Body of pancreas (tissue), 4 donors: ENCODE results near the gene ADCY10. TPM values are rescaled to one million over a fixed set of nuclear protein-coding genes. Genes with fewer than 3 reads are reported as not detected.

ENCODE experiments used
- ATAC-seq: fragments of 150-250 bp; one replicate; pipeline ENCODE4 v1.9.1; 2016
- DNase-seq, 4 donors: peaks; one replicate each; pipeline ENCODE4 v3.0.0-alpha.2; 2019
- H3K27ac ChIP-seq, 4 donors: fragments of 200-600 bp; sonication (generic); 1 replicate in 3 of 4; 2 replicates in 1 of 4; pipeline versions ENCODE4 v1.5.1 to v1.6.1; 2016 to 2019; ENCODE audit warnings: mild to moderate bottlenecking in 1 of 4, mixed read lengths in 1 of 4, moderate library complexity in 1 of 4
- H3K27me3 ChIP-seq, 2 donors: fragments of 200-600 bp; sonication (generic); one replicate each; pipeline ENCODE4 v1.6.0; 2016; ENCODE audit warnings: mild to moderate bottlenecking in 1 of 2
- H3K36me3 ChIP-seq, 2 donors: fragments of 200-600 bp; sonication (generic); replicated peaks in 1 of 2; 2 replicates each; pipeline ENCODE4 v1.5.1; 2016; ENCODE audit warnings: low read depth in 2 of 2; ENCODE audit not compliant: insufficient read depth in 1 of 2
- H3K4me1 ChIP-seq: fragments of 200-600 bp; sonication (generic); one replicate; pipeline ENCODE4 v1.6.0; 2016
- H3K4me3 ChIP-seq, 2 donors: fragments of 200-600 bp; sonication (generic); 1 replicate in 1 of 2; 2 replicates in 1 of 2; pipeline ENCODE4 v1.5.1; 2016 to 2019
- H3K9me3 ChIP-seq, 3 donors: fragments of 200-600 bp; sonication (generic); 1 replicate in 2 of 3; 2 replicates in 1 of 3; pipeline ENCODE4 v1.5.1; 2016
- POLR2A ChIP-seq, 3 donors: fragments of 450-650 bp; IDR thresholded peaks; one replicate each; pipeline ENCODE4 v1.6.1; 2016; ENCODE audit warnings: antibody characterized with exemption in 3 of 3, mild to moderate bottlenecking in 2 of 3
- WGBS, 2 donors: methylation state at CpG; one replicate each; pipeline ENCODE4 v1.1.5; 2017; 5-methylcytosine and 5-hydroxymethylcytosine counted together
- intact Hi-C: fragments of 100-400 bp; cut with DNase I; formaldehyde crosslinking; loops from one replicate; pipeline ENCODE4 v1.15.1; 2023
- total RNA-seq, 2 donors: library from RNA; depleted of rRNA; stranded (reverse); fragments of >200 nt; gene quantifications; one replicate each; pipeline ENCODE4 v1.1.0, GENCODE V29; 2016
- TF ChIP-seq, protein P1 (sequence below), 7 experiments: fragments of 450-650 bp in 4 of 7; fragments of 200-600 bp in 3 of 7; sonication (generic) in 3 of 7; IDR thresholded peaks; one replicate each; pipeline ENCODE4 v1.5.1; 2016 to 2019; ENCODE audit warnings: antibody characterized with exemption in 7 of 7

ADCY10 gene
- total RNA-seq, 2 donors from 2014 or later = 0.26 TPM; not detected in 1

DNA sequence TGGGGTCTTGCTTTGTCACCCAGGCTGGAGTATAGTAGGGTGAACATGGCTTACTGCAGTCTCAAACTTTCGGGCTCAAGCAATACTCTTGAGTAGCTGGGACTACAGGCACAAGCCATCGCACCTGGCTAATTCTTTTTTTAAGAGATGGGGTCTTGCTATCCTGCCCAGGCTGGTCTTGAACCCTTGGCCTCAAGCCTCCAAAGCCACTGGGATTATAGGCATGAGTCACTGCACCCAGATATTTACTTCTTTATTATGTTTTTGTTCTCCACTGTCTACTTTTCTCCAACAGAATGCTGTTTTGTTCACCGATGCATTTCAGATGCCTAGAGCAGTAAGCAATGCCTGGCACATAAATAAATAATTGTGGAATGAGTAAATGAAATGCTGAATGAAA is 72.4 kb downstream of the ADCY10 start:
- TF ChIP-seq, protein P1, sequence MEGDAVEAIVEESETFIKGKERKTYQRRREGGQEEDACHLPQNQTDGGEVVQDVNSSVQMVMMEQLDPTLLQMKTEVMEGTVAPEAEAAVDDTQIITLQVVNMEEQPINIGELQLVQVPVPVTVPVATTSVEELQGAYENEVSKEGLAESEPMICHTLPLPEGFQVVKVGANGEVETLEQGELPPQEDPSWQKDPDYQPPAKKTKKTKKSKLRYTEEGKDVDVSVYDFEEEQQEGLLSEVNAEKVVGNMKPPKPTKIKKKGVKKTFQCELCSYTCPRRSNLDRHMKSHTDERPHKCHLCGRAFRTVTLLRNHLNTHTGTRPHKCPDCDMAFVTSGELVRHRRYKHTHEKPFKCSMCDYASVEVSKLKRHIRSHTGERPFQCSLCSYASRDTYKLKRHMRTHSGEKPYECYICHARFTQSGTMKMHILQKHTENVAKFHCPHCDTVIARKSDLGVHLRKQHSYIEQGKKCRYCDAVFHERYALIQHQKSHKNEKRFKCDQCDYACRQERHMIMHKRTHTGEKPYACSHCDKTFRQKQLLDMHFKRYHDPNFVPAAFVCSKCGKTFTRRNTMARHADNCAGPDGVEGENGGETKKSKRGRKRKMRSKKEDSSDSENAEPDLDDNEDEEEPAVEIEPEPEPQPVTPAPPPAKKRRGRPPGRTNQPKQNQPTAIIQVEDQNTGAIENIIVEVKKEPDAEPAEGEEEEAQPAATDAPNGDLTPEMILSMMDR (IDR thresholded peaks at IDR 0.05) = no peak
- no peak for TF ChIP-seq POLR2A (IDR thresholded peaks at IDR 0.05)
- Histone ChIP-seq H3K36me3 (no peaks in the 10 kb centered on the region), H3K27me3 (no peaks in the 10 kb centered on the region), H3K4me3 (no peak overlapping the region), H3K9me3 (no peaks in the 10 kb centered on the region), H3K4me1 (no peaks in the 10 kb centered on the region), H3K27ac (no peak overlapping the region)
- DNase-seq (no peak), ATAC-seq (no peak)
- WGBS, 2 donors = 77 to 83% methylated on average over 3 of the region's 3 CpGs
- intact Hi-C loops = no loop called here

DNA sequence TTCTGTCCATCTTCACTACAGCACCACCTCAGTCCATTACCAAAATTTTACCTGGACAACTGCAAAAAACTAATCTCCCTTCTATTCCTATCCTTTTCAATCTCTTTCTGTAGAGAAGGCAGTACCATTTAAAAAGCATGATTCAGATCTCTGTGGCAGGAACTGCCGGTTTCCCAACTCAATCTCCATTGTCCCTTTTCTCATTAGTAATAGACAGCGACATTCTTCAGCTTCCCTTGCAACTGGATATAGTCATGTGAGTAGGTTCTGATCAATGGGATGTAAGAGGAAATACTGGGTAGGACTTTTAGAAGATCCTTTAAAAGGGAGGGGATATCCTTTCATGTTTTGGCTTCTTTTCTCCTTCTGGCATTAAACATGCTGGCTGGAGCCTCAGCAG is 74.9 kb downstream of the ADCY10 start:
- Histone ChIP-seq H3K9me3 (no peaks in the 10 kb centered on the region), H3K36me3 (no peaks in the 10 kb centered on the region), H3K4me3 (no peak overlapping the region), H3K27me3 (no peaks in the 10 kb centered on the region), H3K27ac (no peak overlapping the region), H3K4me1 (no peaks in the 10 kb centered on the region)
- intact Hi-C loops = no loop called here
- 82 to 88% methylated on average over 2 of the region's 2 CpGs for WGBS, 2 donors
- ATAC-seq (no peak), DNase-seq (no peak)
- no peak for TF ChIP-seq POLR2A (IDR thresholded peaks at IDR 0.05)
- TF ChIP-seq, protein P1 (IDR thresholded peaks at IDR 0.05) = no peak

DNA sequence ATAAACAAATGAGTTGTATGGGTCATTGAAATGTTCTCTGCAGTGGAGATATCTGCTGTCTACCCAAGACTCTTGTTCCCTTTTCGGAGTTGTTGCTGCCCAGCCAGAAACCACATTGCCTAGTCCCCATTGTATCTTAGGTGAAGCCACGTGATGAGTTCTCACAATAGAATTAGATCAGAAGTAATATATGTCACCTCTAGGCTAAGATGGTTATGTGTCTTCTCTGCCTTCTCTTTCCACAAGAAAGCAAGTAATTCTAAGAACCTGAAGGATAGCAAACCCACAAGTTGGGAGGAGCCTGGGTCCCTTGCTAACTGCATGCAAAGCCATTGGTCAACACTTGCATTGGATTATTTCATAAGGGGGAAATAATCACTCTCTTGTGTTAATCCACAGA is 76.6 kb downstream of the ADCY10 start:
- no peaks in the 10 kb centered on the region for H3K9me3 ChIP-seq
- intact Hi-C loops = no loop called here
- no peak overlapping the region for H3K27ac ChIP-seq
- H3K4me3 ChIP-seq = no peak overlapping the region
- no peaks in the 10 kb centered on the region for H3K36me3 ChIP-seq
- H3K27me3 ChIP-seq = no peaks in the 10 kb centered on the region
- TF ChIP-seq POLR2A (IDR thresholded peaks at IDR 0.05) = no peak
- TF ChIP-seq, protein P1 (IDR thresholded peaks at IDR 0.05) = no peak
- DNase-seq (no peak), ATAC-seq (no peak)
- 28 to 78% methylated on average over 2 of the region's 2 CpGs for WGBS, 2 donors
- no peaks in the 10 kb centered on the region for H3K4me1 ChIP-seq

DNA sequence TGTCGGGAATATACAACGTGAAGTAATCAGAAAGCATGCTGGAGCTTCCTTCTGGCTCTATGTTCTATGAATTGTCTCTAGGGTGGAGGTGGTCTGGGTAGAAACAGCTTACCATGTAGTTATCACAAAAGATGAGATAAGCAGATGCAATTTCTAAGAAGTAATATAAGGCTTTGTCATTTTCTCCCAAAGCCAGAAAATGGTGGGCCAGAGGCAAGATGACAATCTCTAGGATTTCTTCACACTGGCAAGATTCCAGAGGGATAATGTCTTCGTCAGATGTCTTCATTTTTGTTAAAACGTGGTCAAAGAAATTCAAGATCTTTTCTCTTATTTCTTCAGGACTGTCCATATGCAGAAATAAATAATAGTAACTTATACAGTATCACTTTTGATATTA is 77.7 kb downstream of the ADCY10 start:
- Histone ChIP-seq H3K4me3 (no peak overlapping the region), H3K36me3 (no peaks in the 10 kb centered on the region), H3K27ac (no peak overlapping the region), H3K9me3 (no peaks in the 10 kb centered on the region), H3K27me3 (no peaks in the 10 kb centered on the region), H3K4me1 (no peaks in the 10 kb centered on the region)
- TF ChIP-seq, protein P1 (IDR thresholded peaks at IDR 0.05) = no peak
- no peak for TF ChIP-seq POLR2A (IDR thresholded peaks at IDR 0.05)
- DNase-seq (no peak), ATAC-seq (no peak)
- WGBS, 2 donors = 72 to 83% methylated on average over 4 of the region's 4 CpGs
- intact Hi-C loops = no loop called here

DNA sequence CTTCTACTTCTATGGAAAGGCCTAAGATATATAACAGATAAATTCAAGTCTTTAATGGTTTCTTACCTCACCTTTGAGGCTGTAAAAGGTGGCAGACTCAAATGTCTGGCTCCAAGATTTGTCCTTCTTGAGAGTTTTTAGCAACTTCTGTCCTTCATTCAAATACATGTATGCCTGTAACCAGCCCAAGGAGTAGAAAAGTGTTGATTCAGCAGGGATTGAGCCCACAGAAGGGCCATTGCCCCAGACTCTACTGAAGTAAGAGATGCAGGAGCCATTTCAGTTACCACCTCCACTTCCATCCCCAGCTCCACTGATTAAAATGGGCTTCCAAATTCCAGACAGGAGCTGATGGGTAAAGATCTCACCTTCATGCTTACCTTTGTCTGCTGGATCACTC is 80.0 kb downstream of the ADCY10 start:
- Histone ChIP-seq H3K4me3 (no peak overlapping the region), H3K27me3 (no peaks in the 10 kb centered on the region), H3K27ac (no peak overlapping the region), H3K9me3 (no peaks in the 10 kb centered on the region), H3K4me1 (no peaks in the 10 kb centered on the region), H3K36me3 (no peaks in the 10 kb centered on the region)
- DNase-seq = no peak
- TF ChIP-seq, protein P1 (IDR thresholded peaks at IDR 0.05) = no peak
- no peak for TF ChIP-seq POLR2A (IDR thresholded peaks at IDR 0.05)
- no peak for ATAC-seq
- intact Hi-C loops = no loop called here
